ENCODE measurements around the gene TXNDC8.

GRCh38 chr9:110255463-110256379, 81.9 kb downstream of the TXNDC8 start:
- TF ChIP-seq CTCF (IDR thresholded peaks at IDR 0.05) (no peak), POLR2A (IDR thresholded peaks at IDR 0.05) (peak; percentile 40 to 54)
